Measurements from ENCODE around the gene CXCL11.

GRCh38 chr4:76067652-76068286 lies 31.9 kb upstream of the CXCL11 start:
- TF ChIP-seq POLR2A (IDR thresholded peaks at IDR 0.05; ENCODE audit: low read depth, low read length) (no peak), POLR2AphosphoS5 (IDR thresholded peaks at IDR 0.05; ENCODE audit: low read depth, low read length) (no peak)
